Stimulated activated CD8-positive, alpha-beta memory T cell treated with anti-CD3 and anti-CD28 coated beads, Interleukin-15, amount 100 ng/mL, for 1 hour (primary cell): ENCODE measurements around the gene LBP.
"Not testable (repeated sequence)": the region's sequence is repeated elsewhere in the genome, so short reads cannot be mapped to it uniquely, and the experiment has no call there.

Source experiments
- DNase-seq: peaks from one replicate; pipeline ENCODE4 v3.0.0-alpha.2; 2020; ENCODE audit warnings: low read depth

The LBP gene

GRCh38 chr20:38395751-38396395 is 49.6 kb downstream of the LBP start:
- not testable (repeated sequence) for DNase-seq

GRCh38 chr20:38402089-38402488 is 55.8 kb downstream of the LBP start:
- DNase-seq: no peak

- DNase-seq: no peak
Measured at GRCh38 chr20:38402816-38403215, 56.5 kb downstream of the LBP start.

- no peak for DNase-seq
Measured at GRCh38 chr20:38404016-38404415, 57.7 kb downstream of the LBP start.

GRCh38 chr20:38405132-38405531 is 58.9 kb downstream of the LBP start:
- DNase-seq: no peak

GRCh38 chr20:38406476-38406875 is 60.2 kb downstream of the LBP start:
- DNase-seq: no peak

GRCh38 chr20:38407321-38407720 is 61.0 kb downstream of the LBP start:
- DNase-seq: no peak

GRCh38 chr20:38407822-38408221 is 61.5 kb downstream of the LBP start:
- DNase-seq: not testable (repeated sequence)

GRCh38 chr20:38412877-38413577 is 66.7 kb downstream of the LBP start:
- no peak for DNase-seq

GRCh38 chr20:38414769-38415450 is 68.6 kb downstream of the LBP start:
- no peak for DNase-seq

- DNase-seq: no peak
Measured at GRCh38 chr20:38418509-38419204, 72.4 kb downstream of the LBP start.

- no peak for DNase-seq
Measured at GRCh38 chr20:38420388-38421085, 74.3 kb downstream of the LBP start.

- DNase-seq: no peak
Measured at GRCh38 chr20:38421915-38422314, 75.6 kb downstream of the LBP start.

- DNase-seq: no peak
Measured at GRCh38 chr20:38423541-38423940, 77.3 kb downstream of the LBP start.

GRCh38 chr20:38424401-38424800 is 78.1 kb downstream of the LBP start:
- no peak for DNase-seq

GRCh38 chr20:38426006-38426897 is 80.0 kb downstream of the LBP start:
- no peak for DNase-seq
